Left ventricle myocardium inferior (tissue), 1 donor: ENCODE results near the gene KLC1. TPM values are rescaled to one million over a fixed set of nuclear protein-coding genes. Genes with fewer than 3 reads are reported as not detected.

Source experiments
- DNase-seq: peaks from one replicate; pipeline ENCODE4 v3.0.0-alpha.2; 2020
- H3K27ac ChIP-seq: fragments of 200-600 bp; replicated peaks from 2 replicates; pipeline ENCODE4 v1.8.0; 2021
- H3K27me3 ChIP-seq: fragments of 200-600 bp; 2 replicates; pipeline ENCODE4 v1.8.0; 2021; ENCODE audit warnings: low read depth
- H3K36me3 ChIP-seq: fragments of 200-600 bp; 2 replicates; pipeline ENCODE4 v1.8.0; 2021
- H3K4me1 ChIP-seq: fragments of 200-600 bp; 2 replicates; pipeline ENCODE4 v1.8.0; 2021
- H3K4me3 ChIP-seq: fragments of 200-600 bp; 2 replicates; pipeline ENCODE4 v1.8.0; 2021; ENCODE audit warnings: mild to moderate bottlenecking, moderate library complexity
- H3K9me3 ChIP-seq: fragments of 200-600 bp; replicated peaks from 2 replicates; pipeline ENCODE4 v1.8.0; 2021
- CTCF ChIP-seq: fragments of 200-600 bp; IDR thresholded peaks from 2 replicates; pipeline ENCODE4 v1.8.0; 2021; ENCODE audit warnings: antibody characterized with exemption, mild to moderate bottlenecking, borderline replicate concordance
- intact Hi-C: fragments of 100-400 bp; cut with micrococcal nuclease; formaldehyde crosslinking; loops from one replicate; pipeline ENCODE4 v1.11.0; 2022
- total RNA-seq: library from RNA; stranded (reverse); fragmentation: NEBNext Ultra II Directional; extraction: Animal tissue kit (Norgen Biotek cat#: 25700); gene quantifications from one replicate; pipeline ENCODE4 v1.2.1, GENCODE V29; 2021
- donor health status: DM: no; HTN: yes; CAD: no; lungs with severe emphysema.

Gene KLC1
- total RNA-seq, 1 donor from 2014 or later, result 137 TPM

DNA sequence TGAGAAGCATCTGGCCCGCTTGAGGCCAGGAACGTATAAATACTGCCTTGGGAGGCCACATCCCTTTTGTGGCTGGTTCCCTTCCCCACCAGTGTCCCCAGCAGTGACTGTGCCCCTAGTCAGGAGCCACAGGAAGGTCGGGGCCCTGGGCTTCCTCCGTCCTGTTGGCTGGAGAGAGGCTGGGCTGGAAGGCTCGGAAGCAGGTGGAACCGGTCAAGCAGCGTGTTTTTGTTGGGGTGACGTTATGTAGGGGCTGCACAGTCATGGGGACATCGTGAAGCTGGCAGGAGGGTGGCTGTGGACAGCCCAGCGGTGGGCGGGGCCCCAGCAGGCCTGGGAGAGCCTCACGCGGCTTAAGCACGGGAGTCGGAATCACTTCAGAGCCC, 76.1 kb downstream of the KLC1 start:
- peaks cover 91% of the 10 kb centered on the region for H3K4me1 ChIP-seq
- H3K27me3 ChIP-seq, result no peaks in the 10 kb centered on the region
- TF ChIP-seq CTCF, result no peak
- peak overlapping the region; percentile 21 for H3K4me3 ChIP-seq
- intact Hi-C loops, result no loop called here
- DNase-seq, result peak; percentile 62
- H3K9me3 ChIP-seq, result no peaks in the 10 kb centered on the region
- H3K27ac ChIP-seq, result peak overlapping the region; percentile 73
- H3K36me3 ChIP-seq, result peaks cover 36% of the 10 kb centered on the region

DNA sequence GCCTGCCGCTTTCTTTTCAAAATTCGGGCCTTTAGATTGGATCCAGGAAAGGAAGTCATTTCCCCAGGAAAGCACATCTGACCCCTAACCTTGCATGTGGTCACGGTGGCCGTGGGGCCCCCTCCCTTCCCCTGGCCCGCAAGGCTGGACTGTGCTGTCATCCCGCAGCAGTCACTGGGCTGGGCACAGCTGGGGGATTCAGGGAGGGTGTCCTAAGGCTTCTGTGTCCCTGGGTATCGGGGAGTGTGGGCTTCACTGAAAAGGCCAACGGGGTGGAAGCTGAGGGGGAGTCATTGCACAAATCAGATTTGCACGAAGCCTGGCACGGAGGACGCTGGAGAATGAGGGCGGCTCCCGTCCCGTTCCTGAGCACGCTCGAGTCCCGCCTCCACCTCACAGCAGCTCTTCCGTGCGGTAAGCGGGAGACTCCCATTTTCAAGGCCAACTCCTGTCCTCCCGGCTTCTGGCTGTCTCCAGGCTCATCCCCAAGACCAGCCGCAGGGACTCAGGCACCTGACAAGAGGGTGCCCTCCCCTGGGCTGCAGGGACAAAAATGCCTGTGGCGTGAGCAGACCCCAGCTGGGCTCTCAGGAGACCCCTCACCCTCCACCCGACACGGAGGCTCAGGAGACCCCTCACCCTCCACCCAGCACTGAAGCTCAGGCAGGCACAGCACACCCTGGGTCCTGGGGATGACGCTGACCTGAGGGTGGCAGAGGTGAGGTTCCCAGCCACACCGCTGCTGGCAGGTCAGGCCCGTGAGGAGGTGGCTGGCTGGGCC, 76.7 kb downstream of the KLC1 start:
- H3K27ac ChIP-seq, result peak overlapping the region; percentile 73
- peaks cover 32% of the 10 kb centered on the region for H3K36me3 ChIP-seq
- H3K9me3 ChIP-seq, result no peaks in the 10 kb centered on the region
- peaks cover 88% of the 10 kb centered on the region for H3K4me1 ChIP-seq
- peak; percentile 24 for DNase-seq
- TF ChIP-seq CTCF, result no peak
- peak overlapping the region; percentile 21 for H3K4me3 ChIP-seq
- no peaks in the 10 kb centered on the region for H3K27me3 ChIP-seq
- intact Hi-C loops, result no loop called here

GRCh38 chr14:103706551-103707328, 77.7 kb downstream of the KLC1 start:
- Histone ChIP-seq H3K9me3 (no peaks in the 10 kb centered on the region), H3K4me3 (no peak overlapping the region), H3K27me3 (no peaks in the 10 kb centered on the region), H3K4me1 (peaks cover 88% of the 10 kb centered on the region), H3K36me3 (peaks cover 24% of the 10 kb centered on the region), H3K27ac (peak overlapping the region; percentile 73)
- DNase-seq, result no peak
- intact Hi-C loops, result no loop called here
- no peak for TF ChIP-seq CTCF

- Histone ChIP-seq H3K4me3 (no peak overlapping the region), H3K9me3 (no peaks in the 10 kb centered on the region), H3K27ac (no peak overlapping the region), H3K4me1 (peaks cover 88% of the 10 kb centered on the region), H3K36me3 (peaks cover 16% of the 10 kb centered on the region), H3K27me3 (no peaks in the 10 kb centered on the region)
- intact Hi-C loops, result no loop called here
- no peak for TF ChIP-seq CTCF
- DNase-seq, result peak; percentile 15
These were observed 78.6 kb downstream of the KLC1 start for GRCh38 chr14:103707329-103708263.

DNA sequence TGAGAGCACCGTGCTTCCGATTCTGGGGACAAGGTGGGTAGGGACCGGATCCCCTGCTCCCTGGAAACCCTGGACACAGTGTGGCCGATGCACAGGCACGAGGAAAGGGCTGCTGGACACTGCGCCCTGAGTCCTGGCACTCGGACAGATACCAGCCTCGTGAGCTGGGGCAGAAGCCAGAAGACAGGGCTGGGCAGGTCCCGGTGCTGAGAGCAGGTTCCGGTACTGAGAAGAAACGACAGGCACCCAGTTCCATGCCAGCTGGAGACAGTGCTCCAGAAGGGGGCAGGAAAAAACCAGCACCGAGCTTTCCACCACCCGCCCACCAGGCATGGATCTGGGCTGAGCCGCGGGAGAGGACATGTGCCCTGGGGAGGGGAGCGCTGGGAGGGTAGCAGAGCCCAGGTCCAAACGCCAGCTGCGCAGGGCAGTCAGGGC, 79.8 kb downstream of the KLC1 start:
- TF ChIP-seq CTCF, result no peak
- Histone ChIP-seq H3K36me3 (peaks cover 5% of the 10 kb centered on the region), H3K27me3 (no peaks in the 10 kb centered on the region), H3K27ac (peak overlapping the region; percentile 18), H3K9me3 (no peaks in the 10 kb centered on the region), H3K4me1 (peaks cover 89% of the 10 kb centered on the region), H3K4me3 (no peak overlapping the region)
- peak; percentile 57 for DNase-seq
- intact Hi-C loops, result no loop called here
